ENCODE data around the gene HAO1. TPM values are rescaled to one million over a fixed set of nuclear protein-coding genes. Genes with fewer than 3 reads are reported as not detected.

Gene HAO1
- total RNA-seq, 3 donors from 2014 or later (not counting 1 experiment from before 2014, with no cell fraction given) = not detected

DNA sequence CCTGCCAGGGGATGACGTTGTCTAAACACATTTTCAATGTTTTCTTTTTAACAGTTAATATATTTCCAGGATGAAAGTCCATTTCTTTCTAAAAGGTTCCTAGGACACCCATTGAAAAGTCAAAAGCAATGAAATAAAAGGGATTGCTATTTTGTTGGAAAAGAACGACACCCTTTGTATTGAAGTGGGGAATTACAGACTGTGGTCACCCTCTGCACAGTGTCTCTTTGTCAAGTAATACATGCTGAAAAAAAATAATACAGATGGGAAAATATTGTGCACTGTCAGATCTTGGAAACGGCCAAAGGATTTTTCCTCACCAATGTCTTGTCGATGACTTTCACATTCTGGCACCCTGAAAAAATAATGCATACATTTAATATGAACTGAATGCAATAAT lies 56.9 kb downstream of the HAO1 start:
- Histone ChIP-seq H3K4me1 (ENCODE audit: control insufficient read depth, insufficient read depth, low read length) (no peaks in the 10 kb centered on the region), H3K27me3 (ENCODE audit: control insufficient read depth, insufficient read depth, low read length) (no peaks in the 10 kb centered on the region), H3K36me3 (ENCODE audit: control insufficient read depth, insufficient read depth, low read length) (no peaks in the 10 kb centered on the region), H3K4me3 (ENCODE audit: low read length) (no peak overlapping the region), H3K27ac (ENCODE audit: low read length) (no peak overlapping the region), H3K9me3 (ENCODE audit: control insufficient read depth, insufficient read depth, low read length) (no peaks in the 10 kb centered on the region)
- ATAC-seq = no peak
- Mint-ChIP-seq H3K4me3 (no peak overlapping the region), H3K9me3 (no peaks in the 10 kb centered on the region), H3K27ac (no peak overlapping the region), H3K36me3 (no peaks in the 10 kb centered on the region), H3K27me3 (ENCODE audit: low read depth in 2 of 2) (peaks cover 0 to 12% of the 10 kb centered on the region in 2 donors), H3K4me1 (no peaks in the 10 kb centered on the region)
- WGBS (ENCODE audit: insufficient coverage) = 93% methylated on average over 2 of the region's 4 CpGs
- intact Hi-C loops (cut with micrococcal nuclease) = no loop called here
- DNase-seq = no peak
- TF ChIP-seq, protein P1, sequence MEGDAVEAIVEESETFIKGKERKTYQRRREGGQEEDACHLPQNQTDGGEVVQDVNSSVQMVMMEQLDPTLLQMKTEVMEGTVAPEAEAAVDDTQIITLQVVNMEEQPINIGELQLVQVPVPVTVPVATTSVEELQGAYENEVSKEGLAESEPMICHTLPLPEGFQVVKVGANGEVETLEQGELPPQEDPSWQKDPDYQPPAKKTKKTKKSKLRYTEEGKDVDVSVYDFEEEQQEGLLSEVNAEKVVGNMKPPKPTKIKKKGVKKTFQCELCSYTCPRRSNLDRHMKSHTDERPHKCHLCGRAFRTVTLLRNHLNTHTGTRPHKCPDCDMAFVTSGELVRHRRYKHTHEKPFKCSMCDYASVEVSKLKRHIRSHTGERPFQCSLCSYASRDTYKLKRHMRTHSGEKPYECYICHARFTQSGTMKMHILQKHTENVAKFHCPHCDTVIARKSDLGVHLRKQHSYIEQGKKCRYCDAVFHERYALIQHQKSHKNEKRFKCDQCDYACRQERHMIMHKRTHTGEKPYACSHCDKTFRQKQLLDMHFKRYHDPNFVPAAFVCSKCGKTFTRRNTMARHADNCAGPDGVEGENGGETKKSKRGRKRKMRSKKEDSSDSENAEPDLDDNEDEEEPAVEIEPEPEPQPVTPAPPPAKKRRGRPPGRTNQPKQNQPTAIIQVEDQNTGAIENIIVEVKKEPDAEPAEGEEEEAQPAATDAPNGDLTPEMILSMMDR (IDR thresholded peaks at IDR 0.05) = no peak

DNA sequence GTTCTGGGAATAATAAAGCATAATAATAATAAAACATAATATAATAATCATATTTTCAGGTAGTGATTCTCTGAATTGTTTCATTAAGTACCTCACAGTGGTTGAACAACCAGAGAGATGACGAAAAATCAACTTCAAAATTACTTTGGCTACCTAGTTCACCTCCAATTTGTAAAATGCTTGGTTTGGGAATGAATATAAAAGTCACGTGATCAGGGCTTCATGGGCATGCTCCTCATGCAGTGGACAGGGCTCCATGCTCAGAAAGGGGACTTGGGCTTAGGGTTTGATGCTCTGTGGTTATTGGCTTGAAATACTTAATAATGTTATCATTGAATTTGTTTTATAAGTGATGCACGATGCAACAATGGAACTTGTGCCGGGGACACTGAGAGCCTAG lies 58.2 kb downstream of the HAO1 start:
- WGBS (ENCODE audit: insufficient coverage) = 93% methylated on average over 3 of the region's 4 CpGs
- H3K9me3 ChIP-seq (ENCODE audit: control insufficient read depth, insufficient read depth, low read length) = no peaks in the 10 kb centered on the region
- H3K4me3 Mint-ChIP-seq = no peak overlapping the region
- peaks cover 0 to 12% of the 10 kb centered on the region in 2 donors for H3K27me3 Mint-ChIP-seq (ENCODE audit: low read depth in 2 of 2)
- TF ChIP-seq, protein P1 (IDR thresholded peaks at IDR 0.05) = no peak
- H3K4me1 ChIP-seq (ENCODE audit: control insufficient read depth, insufficient read depth, low read length) = no peaks in the 10 kb centered on the region
- no peak overlapping the region for H3K27ac Mint-ChIP-seq
- H3K36me3 ChIP-seq (ENCODE audit: control insufficient read depth, insufficient read depth, low read length) = no peaks in the 10 kb centered on the region
- no peaks in the 10 kb centered on the region for H3K9me3 Mint-ChIP-seq
- H3K36me3 Mint-ChIP-seq = no peaks in the 10 kb centered on the region
- H3K4me3 ChIP-seq (ENCODE audit: low read length) = no peak overlapping the region
- no peak for ATAC-seq
- H3K4me1 Mint-ChIP-seq = no peaks in the 10 kb centered on the region
- no peak overlapping the region for H3K27ac ChIP-seq (ENCODE audit: low read length)
- intact Hi-C loops (cut with micrococcal nuclease) = no loop called here
- DNase-seq = no peak
- H3K27me3 ChIP-seq (ENCODE audit: control insufficient read depth, insufficient read depth, low read length) = no peaks in the 10 kb centered on the region

DNA sequence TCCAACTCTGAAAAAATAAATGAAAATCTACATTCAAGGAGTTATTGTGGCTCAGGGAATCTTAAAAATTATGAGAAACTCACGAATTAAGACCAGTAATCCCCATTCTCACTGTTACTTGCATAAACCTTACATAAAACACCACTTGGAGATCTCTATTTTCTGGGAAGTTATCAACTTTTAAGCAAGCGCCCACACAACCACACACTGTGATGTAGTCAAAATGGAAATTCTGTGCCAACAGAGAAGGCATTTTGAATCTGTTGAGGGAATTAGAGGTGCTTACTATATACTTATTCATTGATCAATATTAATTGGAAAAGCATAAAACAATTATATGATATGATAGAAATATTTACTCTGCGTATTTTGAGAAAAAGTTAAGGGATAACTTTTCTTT lies 58.7 kb downstream of the HAO1 start:
- Mint-ChIP-seq H3K4me1 (no peaks in the 10 kb centered on the region), H3K9me3 (no peaks in the 10 kb centered on the region), H3K27ac (no peak overlapping the region), H3K27me3 (ENCODE audit: low read depth in 2 of 2) (peaks cover 0 to 15% of the 10 kb centered on the region in 2 donors), H3K4me3 (no peak overlapping the region), H3K36me3 (no peaks in the 10 kb centered on the region)
- intact Hi-C loops (cut with micrococcal nuclease) = no loop called here
- Histone ChIP-seq H3K9me3 (ENCODE audit: control insufficient read depth, insufficient read depth, low read length) (no peaks in the 10 kb centered on the region), H3K36me3 (ENCODE audit: control insufficient read depth, insufficient read depth, low read length) (no peaks in the 10 kb centered on the region), H3K4me3 (ENCODE audit: low read length) (no peak overlapping the region), H3K27ac (ENCODE audit: low read length) (no peak overlapping the region), H3K4me1 (ENCODE audit: control insufficient read depth, insufficient read depth, low read length) (no peaks in the 10 kb centered on the region), H3K27me3 (ENCODE audit: control insufficient read depth, insufficient read depth, low read length) (no peaks in the 10 kb centered on the region)
- no peak for ATAC-seq
- TF ChIP-seq, protein P1 (IDR thresholded peaks at IDR 0.05) = no peak
- DNase-seq = no peak
- 44% methylated on average over 1 of the region's 3 CpGs for WGBS (ENCODE audit: insufficient coverage)

DNA sequence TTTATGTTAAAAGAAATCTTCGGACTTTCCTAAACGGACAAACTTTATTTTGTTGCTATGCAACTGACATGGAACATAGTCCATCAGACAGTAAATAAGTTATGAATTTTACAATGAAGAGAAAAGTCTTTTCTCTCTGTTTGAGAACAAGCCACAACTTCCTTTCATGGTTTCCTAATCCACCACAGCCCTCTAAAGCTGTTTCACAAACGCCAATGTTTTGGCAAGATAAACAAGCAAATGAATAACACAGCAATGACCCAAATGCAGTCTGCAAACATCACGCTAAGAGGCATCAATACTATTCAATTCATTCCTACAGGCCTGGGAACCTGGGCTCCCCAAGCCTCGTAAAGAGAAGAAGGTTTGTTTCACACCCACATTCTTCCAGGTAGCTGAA lies 60.4 kb downstream of the HAO1 start:
- no peaks in the 10 kb centered on the region for H3K9me3 ChIP-seq (ENCODE audit: control insufficient read depth, insufficient read depth, low read length)
- DNase-seq = no peak
- 9% methylated on average over 5 of the region's 5 CpGs for WGBS (ENCODE audit: insufficient coverage)
- H3K4me1 Mint-ChIP-seq = no peaks in the 10 kb centered on the region
- no peaks in the 10 kb centered on the region for H3K27me3 ChIP-seq (ENCODE audit: control insufficient read depth, insufficient read depth, low read length)
- no peaks in the 10 kb centered on the region for H3K36me3 Mint-ChIP-seq
- no peak overlapping the region for H3K27ac ChIP-seq (ENCODE audit: low read length)
- peaks cover 0 to 18% of the 10 kb centered on the region in 2 donors for H3K27me3 Mint-ChIP-seq (ENCODE audit: low read depth in 2 of 2)
- intact Hi-C loops (cut with micrococcal nuclease) = no loop called here
- TF ChIP-seq, protein P1 (IDR thresholded peaks at IDR 0.05) = no peak
- H3K36me3 ChIP-seq (ENCODE audit: control insufficient read depth, insufficient read depth, low read length) = no peaks in the 10 kb centered on the region
- no peak overlapping the region for H3K4me3 ChIP-seq (ENCODE audit: low read length)
- H3K9me3 Mint-ChIP-seq = no peaks in the 10 kb centered on the region
- H3K4me1 ChIP-seq (ENCODE audit: control insufficient read depth, insufficient read depth, low read length) = no peaks in the 10 kb centered on the region
- no peak overlapping the region for H3K4me3 Mint-ChIP-seq
- ATAC-seq = peak in 1 of 3 donors; percentile 27
- H3K27ac Mint-ChIP-seq = no peak overlapping the region

All from natural killer cell (primary cell).